NCI-H446 (cell line): ENCODE results near the gene SPHK2.
A peak's percentile ranks its signal among the peaks of the same experiment; 100 is the strongest.

ENCODE experiments used
- DNase-seq, 2 experiments: peaks; one replicate each; lab custom pipeline; 2025; lab: John Stamatoyannopoulos, UW

The SPHK2 gene

DNA sequence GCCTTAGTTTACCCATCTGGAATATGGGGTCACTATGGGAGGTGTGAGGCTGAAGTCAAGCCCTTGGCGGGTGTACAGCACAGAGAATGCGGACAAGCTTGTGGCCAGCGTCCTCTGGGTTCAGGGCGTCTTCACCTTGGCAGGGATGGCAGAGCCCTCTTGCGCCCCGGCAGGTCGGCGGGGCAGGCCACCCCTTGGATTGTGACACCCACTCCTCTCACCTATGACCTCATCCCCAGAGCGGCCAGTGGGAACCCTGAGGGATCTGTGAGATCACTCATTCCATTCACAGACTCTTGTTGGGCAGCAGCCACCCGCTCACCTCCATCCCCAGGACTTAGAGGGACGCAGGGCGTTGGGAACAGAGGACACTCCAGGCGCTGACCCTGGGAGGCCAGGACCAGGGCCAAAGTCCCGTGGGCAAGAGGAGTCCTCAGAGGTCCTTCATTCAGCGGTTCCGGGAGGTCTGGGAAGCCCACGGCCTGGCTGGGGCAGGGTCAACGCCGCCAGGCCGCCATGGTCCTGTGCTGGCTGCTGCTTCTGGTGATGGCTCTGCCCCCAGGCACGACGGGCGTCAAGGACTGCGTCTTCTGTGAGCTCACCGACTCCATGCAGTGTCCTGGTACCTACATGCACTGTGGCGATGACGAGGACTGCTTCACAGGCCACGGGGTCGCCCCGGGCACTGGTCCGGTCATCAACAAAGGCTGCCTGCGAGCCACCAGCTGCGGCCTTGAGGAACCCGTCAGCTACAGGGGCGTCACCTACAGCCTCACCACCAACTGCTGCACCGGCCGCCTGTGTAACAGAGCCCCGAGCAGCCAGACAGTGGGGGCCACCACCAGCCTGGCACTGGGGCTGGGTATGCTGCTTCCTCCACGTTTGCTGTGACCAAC, 12.6 kb upstream of the SPHK2 start, which contains the start of gene SPACA4:
TSS of gene SPACA4 (plus strand) at position 280 of the 896 bp plus-strand sequence. CDS start at position 517, 237 bp downstream.
- DNase-seq, result no peak

DNA sequence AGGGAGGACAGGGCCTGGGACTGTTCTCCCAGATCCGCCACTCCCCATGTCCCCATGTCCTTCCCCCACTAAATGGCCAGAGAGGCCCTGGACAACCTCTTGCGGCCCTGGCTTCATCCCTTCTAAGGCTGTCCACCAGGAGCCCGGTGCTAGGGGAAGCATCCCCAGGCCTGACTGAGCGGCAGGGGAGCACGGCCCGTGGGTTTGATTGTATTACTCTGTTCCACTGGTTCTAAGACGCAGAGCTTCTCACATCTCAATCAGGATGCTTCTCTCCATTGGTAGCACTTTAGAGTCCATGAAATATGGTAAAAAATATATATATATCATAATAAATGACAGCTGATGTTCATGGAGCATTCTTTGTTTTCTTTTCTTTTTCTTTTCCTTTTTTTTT, 11.9 kb upstream of the SPHK2 start:
- no peak for DNase-seq

DNA sequence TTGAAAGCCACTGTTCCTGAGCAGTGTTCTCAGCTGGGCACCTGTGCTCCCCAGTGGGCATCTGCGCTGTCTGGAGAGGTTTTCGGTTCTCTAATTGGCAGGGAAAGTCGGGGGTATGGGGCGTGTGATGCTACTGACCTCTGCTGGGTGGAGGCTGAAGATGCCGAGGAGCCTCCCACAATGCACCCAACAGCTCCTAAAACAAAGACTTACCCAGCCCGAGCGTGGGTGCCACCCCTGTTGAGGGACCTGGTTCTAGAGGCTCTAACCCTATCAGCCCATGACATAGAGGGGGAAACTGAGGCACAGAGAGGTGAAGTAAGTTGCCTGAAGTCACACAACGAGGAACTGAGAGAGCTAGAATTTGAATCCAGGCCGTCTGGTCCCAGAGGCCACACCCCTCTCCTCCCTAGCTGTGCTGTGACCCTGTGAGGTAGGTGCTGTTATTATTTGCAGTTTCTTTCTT, 10.5 kb upstream of the SPHK2 start:
- peak; percentile 36 to 75 for DNase-seq

DNA sequence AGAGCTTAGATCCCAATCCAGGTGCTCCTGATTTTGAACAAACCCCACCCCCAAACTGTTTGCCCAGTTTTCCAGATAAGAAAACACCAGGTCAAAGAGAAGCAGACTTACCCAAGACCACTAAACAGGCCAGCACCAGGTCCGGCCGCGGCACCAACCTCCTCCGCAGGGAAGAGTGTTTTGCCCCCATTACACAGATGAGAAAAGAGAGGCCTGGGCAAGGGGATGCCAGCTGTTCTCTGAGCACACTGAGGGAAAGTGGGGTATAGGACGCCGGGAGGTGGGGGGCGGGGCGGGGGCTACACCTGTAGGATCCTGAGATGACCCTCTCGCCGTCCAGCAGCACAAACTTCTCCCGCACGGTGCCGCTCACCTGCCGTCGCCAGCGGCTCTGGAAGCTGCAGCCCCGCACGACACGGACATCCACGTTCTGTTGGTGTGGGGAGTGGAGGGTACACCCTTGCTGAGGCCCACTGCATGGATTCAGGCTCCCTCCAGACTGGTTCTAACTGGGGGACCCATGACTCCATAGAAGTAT, 9.7 kb upstream of the SPHK2 start:
- DNase-seq, result no peak

DNA sequence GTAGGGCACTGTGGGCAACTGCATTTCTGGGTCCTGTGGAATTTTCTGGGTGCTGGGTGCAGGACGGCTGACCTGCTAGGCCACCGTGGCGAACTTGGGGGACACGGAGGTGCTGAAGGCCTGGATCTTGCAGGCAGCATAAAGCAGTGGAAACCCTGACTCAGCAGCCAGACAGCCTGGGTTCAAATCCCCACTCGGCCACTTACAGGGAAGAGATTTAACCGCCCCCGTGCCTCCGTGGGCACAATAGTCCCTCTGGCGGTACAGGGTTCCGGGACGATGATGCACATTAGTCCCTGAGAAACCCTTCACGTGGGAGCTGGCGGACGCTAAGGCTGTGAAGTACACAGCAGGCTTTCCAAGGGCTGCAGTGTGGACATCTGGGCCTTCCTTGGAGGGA, 7.4 kb upstream of the SPHK2 start:
- no peak for DNase-seq

DNA sequence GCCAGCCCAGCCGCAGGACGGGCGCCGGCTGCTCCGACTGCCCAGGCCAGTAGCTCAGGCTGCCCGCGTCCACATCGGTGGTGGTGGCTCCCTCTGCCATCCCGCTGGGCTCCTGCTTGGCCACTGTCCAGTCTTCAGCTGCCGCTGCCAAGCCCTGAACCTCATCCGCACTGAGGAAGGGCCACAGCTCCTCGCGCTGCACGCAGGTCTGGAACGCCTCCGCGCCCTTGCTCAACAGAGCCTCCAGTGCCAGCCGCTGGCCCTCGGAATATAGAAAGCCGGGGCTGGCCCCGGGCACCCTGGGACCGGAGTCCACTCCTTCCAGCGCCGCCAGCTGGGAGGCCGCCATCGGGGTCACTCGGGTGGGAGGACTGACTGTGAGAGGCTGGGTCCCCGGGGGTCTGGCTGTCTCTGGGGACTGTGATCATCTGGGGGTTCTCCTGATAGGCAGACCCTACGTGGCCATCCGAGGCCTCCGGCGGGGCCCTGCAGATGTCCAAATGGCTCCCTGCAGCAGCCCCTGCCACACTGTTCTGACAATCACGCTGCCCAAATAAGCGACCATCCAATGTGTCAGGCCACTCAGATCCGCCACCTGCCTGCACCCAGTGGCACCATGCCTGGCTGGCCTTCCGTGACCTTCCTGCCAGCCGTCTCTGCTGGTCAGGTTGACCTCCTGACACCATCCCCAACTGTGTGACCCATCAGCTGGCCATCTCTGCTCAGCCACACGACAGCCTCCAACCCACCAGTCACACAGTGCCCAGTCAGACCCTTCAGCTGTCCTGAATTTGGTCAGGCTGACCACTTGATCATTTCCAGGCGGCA, 6.1 kb upstream of the SPHK2 start:
- DNase-seq, result no peak

DNA sequence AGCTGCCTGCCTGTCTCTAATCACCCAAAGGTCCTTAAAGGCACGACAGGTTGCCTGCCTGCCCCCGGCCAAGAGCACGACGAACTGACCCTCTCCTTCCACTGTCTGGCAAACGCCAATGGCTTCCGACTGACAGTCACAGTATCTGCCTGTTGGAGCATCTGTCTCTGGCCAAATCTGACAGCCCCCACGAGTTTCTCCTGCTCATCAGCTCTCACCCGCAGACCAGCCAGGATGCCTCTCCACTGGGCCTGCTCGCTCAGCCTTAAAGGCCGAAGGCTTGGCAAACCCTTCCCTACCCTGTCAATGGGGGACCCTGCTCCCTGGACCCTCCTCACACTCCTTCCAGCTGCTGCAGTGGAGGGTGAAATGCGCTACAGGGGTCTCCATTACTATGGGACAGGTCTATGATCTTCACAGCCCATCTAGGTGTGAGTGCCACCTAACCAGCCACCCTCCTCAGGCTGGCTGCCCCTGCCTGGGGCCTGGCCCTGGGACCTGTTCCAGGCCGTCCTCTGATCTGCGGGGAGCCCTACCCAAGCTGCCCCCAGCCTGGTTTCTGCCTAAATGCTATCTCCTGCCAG, 5.4 kb upstream of the SPHK2 start:
- no peak for DNase-seq

DNA sequence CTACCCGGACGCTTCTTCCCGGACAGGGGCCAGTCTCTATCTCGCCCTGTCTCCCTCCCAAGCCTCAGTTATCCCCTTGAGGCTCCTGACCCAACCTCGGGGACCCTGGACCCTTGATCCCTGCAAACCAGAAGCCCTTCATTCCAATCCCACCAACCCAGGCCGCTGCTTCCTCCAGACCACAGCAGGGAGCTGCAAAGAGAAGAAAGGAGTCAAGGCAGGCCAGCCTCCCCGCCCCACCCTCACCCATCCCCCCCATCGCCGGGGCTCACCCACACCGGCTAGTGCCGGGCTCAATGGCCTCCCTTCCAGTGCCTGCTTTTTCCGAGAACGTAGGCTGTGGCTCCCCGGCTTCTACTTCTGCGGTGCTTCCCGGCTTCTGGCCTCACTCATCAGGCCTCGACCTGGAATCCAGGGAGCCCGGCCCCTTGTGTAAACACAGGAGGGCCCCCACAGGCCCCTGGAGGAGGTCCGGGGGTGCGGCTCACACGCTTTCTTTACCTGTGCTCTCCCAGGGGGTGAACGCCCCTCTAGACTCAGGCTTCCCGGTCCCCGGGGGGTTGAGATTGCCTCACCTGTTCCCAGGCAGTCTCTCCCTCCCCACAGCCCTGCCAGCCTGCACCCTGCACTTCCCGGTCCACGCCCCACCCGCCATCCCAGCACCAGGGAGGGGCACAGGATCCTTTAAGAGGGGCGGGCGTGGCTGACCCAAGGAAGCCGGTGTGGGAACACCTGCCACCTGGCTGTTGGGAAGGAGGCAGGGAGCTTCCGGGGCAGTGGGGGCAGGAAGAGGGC, 4.7 kb upstream of the SPHK2 start, which contains the start of gene FAM83E:
TSS of gene FAM83E (minus strand) at position 641 of the 795 bp plus-strand sequence. CDS start 1,704 bp downstream, outside the sequence.
- no peak for DNase-seq

DNA sequence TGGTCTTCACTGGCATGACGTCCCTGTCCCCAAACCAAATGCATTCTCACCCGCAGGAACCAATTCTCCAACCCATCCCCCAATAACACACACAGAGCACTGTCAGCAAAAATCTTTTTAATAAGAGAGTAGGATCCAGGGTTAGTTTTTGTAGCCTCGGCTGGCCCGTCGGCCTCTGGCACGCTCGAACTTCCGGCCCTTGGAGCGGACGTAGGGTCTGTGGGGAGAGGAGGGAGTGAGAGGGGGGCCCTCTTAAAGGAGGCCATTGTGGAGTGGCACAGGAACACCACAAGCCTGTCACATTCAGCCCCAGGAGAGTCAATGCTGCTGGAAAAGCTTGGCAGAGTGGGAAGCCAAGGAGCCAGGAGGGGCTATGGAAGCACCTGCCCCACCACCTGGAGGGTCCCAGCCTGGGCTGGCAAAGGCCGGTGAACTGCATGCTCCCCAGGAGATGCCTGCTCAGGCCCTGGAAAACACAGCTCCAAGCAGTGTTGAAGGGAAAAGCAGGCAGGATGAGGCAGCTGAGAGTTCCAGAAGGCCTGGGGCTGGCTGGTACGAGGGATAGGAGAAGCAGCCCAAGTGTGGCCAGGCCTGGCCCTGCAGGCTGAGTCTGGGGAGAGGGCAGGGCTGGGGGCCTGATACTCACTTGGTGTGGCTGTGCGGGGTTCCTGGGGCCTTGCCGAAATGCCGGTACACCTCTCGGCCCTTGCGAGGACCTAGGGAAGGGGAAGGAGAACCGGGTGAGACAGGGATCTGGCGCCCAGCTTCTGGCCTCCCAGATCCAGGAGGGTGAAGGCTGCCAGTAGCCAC, 3.9 kb upstream of the SPHK2 start:
- no peak for DNase-seq

DNA sequence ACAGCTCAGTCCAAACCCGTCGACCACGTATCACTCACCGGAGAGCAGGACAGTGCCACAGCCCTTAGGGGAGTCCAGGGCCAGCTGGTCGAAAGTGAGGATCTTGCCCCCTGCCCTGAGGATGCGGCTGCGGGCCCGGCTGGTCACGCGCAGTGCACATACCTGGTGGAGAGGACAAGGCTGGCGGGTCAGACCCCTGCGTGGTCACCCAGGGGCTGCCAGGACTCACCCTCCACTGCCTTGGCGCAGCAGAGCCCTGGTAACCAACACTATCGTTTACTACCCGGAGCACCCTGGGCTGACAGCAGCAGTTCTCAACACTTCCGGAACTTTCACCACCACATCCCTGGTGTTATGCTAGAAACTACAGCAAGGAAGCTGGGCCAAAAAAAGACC, 3.3 kb upstream of the SPHK2 start:
- DNase-seq, result no peak

DNA sequence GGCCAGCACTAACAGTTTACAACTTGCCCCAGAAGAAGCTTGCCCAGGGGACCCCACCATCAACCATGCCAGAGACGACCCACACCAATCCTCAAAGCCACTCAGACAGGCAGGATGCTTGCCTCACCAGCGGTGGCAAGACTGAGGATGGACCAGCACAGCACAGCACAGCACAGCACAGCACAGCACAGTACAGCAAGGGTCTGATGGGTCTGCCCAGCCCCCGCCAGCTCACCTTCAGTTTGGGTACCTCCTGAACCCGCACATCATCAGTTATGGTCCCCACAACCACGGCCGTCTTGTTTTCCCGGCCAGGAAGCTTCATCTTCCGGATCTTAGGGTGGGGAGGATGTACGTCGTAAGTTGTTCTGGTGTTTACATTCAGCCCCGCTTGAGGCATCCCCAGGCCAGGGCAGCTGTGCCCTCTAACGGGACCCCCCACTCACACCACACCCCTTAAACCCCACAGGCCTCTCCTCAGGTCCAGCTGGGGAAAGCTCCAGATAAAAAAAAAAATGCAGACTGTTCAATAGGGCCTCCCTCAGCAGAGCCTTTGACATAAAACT, 2.7 kb upstream of the SPHK2 start:
- DNase-seq, result no peak

DNA sequence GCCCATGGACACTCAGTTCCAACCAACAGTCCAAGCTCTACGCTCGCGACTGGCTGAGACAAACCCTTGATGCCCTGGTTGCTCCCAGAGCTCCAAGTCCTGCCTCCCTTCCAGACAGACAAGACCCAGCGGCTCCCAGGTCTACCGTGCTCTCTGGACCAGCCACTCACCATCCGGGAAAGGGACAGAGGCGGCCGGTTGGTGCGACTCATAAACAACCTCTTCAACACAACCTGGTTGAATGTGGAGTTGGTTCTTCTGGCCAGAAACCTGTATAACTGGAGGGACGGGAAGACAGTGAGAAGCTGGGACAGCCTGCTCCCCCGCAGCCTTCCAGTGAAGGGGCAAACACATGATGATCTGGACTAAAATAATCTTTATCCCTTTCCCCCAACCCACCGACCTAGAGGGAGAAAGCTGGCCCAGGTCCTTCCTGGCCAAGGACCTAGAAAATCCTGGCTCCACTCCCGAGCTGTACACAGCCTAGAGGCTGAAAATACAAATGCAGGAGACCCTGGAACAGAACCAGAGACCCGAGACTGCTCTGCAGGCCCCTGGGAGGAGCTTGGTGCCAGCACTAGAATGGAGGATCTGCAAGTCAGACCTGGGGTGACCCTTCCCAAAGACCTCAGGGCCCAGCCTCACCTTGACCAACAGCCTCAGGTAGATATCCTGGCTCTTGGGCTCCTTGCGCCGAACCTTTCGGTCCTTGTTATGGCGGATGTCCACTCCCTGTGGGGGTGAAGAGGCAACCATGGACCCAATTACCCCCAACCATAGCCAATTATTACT, 2.0 kb upstream of the SPHK2 start:
- DNase-seq, result peak in 1 of 2 experiments; percentile 49

DNA sequence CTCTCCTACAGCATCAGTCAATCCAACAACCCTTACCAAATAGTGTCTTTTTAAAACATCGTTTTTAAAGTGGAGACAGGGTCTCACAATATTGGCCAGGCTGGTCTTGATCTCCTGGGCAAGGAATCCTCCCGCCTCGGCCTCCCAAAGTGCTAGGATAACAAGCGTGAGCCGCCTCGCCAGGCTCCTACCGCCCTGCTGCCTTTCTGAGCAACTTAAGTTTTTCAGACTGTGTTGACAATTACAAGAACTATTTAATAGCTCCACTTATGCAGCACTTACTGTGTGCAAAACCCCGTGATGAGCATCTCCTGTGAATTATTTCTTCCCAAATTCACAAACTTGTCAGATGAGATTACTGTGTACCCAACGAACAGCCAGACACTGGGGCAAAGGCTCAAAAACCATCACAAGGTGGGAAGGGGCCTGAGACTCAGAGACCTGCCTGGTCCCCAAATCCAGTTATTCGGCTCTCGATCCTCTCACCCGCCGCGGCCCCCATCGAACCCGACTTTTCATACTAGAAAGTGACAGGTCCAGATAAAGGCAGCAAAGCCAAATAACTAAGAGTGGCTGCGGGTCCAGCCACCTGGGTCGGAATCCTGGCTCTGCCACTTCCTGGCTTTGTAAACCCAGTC, 909 bp upstream of the SPHK2 start:
- DNase-seq, result no peak

DNA sequence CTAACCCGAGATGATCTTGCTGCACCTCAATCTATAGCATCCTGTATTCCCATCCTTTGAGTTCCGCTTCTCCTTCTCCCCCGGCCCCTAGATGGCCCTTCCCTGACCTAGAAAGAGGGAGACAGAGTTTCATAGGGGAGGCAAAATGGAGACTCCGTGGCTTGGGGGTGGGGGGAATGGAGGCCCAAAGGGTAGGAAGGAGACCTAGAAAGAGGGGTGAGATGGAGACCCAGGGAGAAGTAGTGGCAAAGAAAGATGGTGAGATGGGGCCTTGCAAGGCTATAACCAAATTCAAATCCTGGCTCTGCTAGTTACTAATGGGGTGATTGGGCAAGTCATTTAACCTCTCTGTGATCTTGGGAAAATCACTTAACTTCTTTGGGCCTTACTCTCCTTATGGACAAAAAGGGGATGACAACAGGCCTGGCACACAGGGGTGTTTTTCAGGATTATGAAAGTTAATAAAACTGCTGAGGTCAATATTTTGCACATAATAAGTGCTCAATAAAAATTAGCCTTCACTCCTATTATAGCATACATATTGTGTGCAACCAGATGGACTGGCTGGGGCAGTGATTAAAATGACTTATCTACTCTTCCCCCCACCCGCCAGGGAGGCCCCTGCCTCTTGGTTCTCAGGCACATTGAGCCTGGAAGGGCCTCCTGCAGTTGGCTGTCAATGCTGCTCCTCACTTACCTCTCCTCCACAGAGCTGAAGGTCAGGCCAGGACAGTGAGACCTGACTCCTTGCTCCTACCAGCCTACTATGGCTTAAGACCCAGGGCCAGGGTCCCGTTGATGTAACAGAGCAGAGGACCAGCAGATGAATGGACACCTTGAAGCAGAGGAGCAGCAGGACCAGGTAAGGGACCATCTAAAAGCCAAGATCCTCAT, 633 bp downstream of the SPHK2 start:
- DNase-seq, result no peak

DNA sequence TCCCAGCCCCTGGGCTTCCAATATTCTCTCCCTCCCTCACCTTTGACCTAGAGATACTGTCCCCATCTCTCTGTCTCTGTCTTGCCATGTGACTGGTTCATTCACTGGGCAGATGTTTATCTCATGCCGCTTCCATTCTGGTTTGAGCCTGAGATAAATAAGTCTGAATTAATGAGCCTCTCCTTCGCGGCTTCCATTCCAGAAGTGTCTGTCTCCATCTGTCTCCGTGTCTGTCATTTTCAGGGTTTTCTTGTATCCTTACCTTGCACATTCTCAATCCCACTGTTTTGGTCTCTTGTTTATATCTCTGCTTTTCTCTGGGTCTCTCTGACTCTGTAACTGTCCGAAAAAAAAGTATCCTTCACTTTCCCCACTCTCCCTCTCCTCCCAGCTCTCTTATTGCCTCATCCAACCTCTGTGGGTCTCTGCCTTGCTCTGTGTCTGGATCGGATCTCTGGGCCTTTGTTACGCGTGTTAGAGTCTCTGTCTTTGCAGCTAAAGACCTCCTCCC, 4.3 kb downstream of the SPHK2 start:
- DNase-seq, result no peak

DNA sequence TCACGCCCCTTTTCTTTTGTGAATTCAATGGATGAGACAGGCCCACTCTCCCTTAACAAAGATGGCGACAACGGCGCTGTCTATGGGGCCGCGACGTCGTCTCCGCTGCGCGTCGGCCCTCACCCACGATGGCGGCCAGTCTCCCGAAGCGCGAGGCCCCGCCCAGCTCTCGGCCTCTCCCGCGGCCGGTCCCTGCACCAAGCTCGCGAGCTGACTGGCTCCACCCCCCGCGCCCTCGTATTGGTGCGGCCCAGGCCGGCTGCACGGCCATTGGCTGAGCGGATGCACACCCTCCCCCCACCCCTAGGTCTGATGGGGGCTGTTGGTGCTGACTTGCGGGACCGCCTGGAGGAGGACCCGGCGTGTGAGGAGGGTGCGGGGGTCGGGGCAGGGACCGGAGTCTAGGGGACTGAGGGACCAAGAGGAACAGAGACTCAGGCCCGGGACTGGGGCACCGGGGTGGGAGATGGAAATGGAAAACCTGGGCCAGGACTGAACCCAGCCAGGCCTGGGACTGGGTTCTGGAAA, 4.8 kb downstream of the SPHK2 start:
- DNase-seq, result peak; percentile 99
